ENCODE data around the gene PARD3B. TPM values are rescaled to one million over a fixed set of nuclear protein-coding genes. Genes with fewer than 3 reads are reported as not detected.
A peak's percentile ranks its signal among the peaks of the same experiment; 100 is the strongest.

PARD3B gene
- total RNA-seq, 1 donor: 53.1 TPM

- peak; percentile 8 for TF ChIP-seq CTCF (IDR thresholded peaks at IDR 0.05; ENCODE audit: insufficient read depth, low read depth, low read length)
- no peak overlapping the region for H3K4me3 ChIP-seq (ENCODE audit: low read depth, low read length)
- DNase-seq (ENCODE audit: low read depth): no peak
These were observed 432.6 kb downstream of the PARD3B start for GRCh38 chr2:204977914-204978313.

- peak; percentile 35 for DNase-seq (ENCODE audit: low read depth)
- H3K4me3 ChIP-seq (ENCODE audit: low read depth, low read length): no peak overlapping the region
- TF ChIP-seq CTCF (IDR thresholded peaks at IDR 0.05; ENCODE audit: insufficient read depth, low read depth, low read length): no peak
These were observed 437.0 kb downstream of the PARD3B start for GRCh38 chr2:204982303-204982702.

- no peak for DNase-seq (ENCODE audit: low read depth)
- no peak for TF ChIP-seq CTCF (IDR thresholded peaks at IDR 0.05; ENCODE audit: insufficient read depth, low read depth, low read length)
- no peak overlapping the region for H3K4me3 ChIP-seq (ENCODE audit: low read depth, low read length)
These were observed 439.2 kb downstream of the PARD3B start for GRCh38 chr2:204984518-204984917.

- DNase-seq (ENCODE audit: low read depth): no peak
- H3K4me3 ChIP-seq (ENCODE audit: low read depth, low read length): no peak overlapping the region
- TF ChIP-seq CTCF (IDR thresholded peaks at IDR 0.05; ENCODE audit: insufficient read depth, low read depth, low read length): no peak
These were observed 441.4 kb downstream of the PARD3B start for GRCh38 chr2:204986641-204987040.

- no peak for TF ChIP-seq CTCF (IDR thresholded peaks at IDR 0.05; ENCODE audit: insufficient read depth, low read depth, low read length)
- H3K4me3 ChIP-seq (ENCODE audit: low read depth, low read length): no peak overlapping the region
- no peak for DNase-seq (ENCODE audit: low read depth)
These were observed 443.6 kb downstream of the PARD3B start for GRCh38 chr2:204988836-204989235.

- no peak for DNase-seq (ENCODE audit: low read depth)
- H3K4me3 ChIP-seq (ENCODE audit: low read depth, low read length): no peak overlapping the region
- TF ChIP-seq CTCF (IDR thresholded peaks at IDR 0.05; ENCODE audit: insufficient read depth, low read depth, low read length): no peak
These were observed 444.6 kb downstream of the PARD3B start for GRCh38 chr2:204989877-204990276.

GRCh38 chr2:205001300-205001966 is 456.2 kb downstream of the PARD3B start:
- no peak for TF ChIP-seq CTCF (IDR thresholded peaks at IDR 0.05; ENCODE audit: insufficient read depth, low read depth, low read length)
- H3K4me3 ChIP-seq (ENCODE audit: low read depth, low read length): no peak overlapping the region

More at GRCh38 chr2:205001300-205001966, 456.2 kb downstream of the PARD3B start:
- no peak for DNase-seq (ENCODE audit: low read depth)
